Adrenal gland (tissue), 5 donors: Measurements from ENCODE around the gene KIF4A.

Experiments
- POLR2A ChIP-seq, 2 donors: fragments of 450-650 bp; IDR thresholded peaks; one replicate each; pipeline ENCODE4 v1.6.1; 2017; ENCODE audit warnings: antibody characterized with exemption in 2 of 2, mild to moderate bottlenecking in 2 of 2, moderate library complexity in 1 of 2
- TF ChIP-seq, protein P1 (sequence below), 6 experiments: fragments of 450-650 bp in 4 of 6; fragments of 200-600 bp in 2 of 6; sonication (generic) in 1 of 6; IDR thresholded peaks; 1 replicate in 5 of 6; 2 replicates in 1 of 6; pipeline versions ENCODE4 v1.5.1 to v1.8.0; 2016 to 2021; ENCODE audit warnings: antibody characterized with exemption in 6 of 6, mild to moderate bottlenecking in 2 of 6, moderate library complexity in 1 of 6
- donor health status: DM: no; HTN: no; CAD: no.

- TF ChIP-seq, protein P1, sequence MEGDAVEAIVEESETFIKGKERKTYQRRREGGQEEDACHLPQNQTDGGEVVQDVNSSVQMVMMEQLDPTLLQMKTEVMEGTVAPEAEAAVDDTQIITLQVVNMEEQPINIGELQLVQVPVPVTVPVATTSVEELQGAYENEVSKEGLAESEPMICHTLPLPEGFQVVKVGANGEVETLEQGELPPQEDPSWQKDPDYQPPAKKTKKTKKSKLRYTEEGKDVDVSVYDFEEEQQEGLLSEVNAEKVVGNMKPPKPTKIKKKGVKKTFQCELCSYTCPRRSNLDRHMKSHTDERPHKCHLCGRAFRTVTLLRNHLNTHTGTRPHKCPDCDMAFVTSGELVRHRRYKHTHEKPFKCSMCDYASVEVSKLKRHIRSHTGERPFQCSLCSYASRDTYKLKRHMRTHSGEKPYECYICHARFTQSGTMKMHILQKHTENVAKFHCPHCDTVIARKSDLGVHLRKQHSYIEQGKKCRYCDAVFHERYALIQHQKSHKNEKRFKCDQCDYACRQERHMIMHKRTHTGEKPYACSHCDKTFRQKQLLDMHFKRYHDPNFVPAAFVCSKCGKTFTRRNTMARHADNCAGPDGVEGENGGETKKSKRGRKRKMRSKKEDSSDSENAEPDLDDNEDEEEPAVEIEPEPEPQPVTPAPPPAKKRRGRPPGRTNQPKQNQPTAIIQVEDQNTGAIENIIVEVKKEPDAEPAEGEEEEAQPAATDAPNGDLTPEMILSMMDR (IDR thresholded peaks at IDR 0.05) = no peak
- no peak for TF ChIP-seq POLR2A (IDR thresholded peaks at IDR 0.05)
These were observed 35.9 kb upstream of the KIF4A start for GRCh38 chrX:70254063-70254400.
